WTC11 (cell line): Measurements from ENCODE around the gene LAMC3.

Experiments used
- CREM ChIP-seq: sonication (generic); formaldehyde crosslinking; IDR thresholded peaks from 2 replicates; pipeline ENCODE4 v1.8.1; 2022; ENCODE audit warnings: mild to moderate bottlenecking, missing genetic modification reagents, moderate library complexity
- ETV6 ChIP-seq: sonication (generic); formaldehyde crosslinking; IDR thresholded peaks from 2 replicates; pipeline ENCODE4 v1.8.1; 2022; ENCODE audit warnings: mild to moderate bottlenecking, missing genetic modification reagents
- MAX ChIP-seq: sonication (generic); formaldehyde crosslinking; IDR thresholded peaks from 2 replicates; pipeline ENCODE4 v1.8.0; 2022; ENCODE audit warnings: mild to moderate bottlenecking, missing genetic modification reagents
- USF2 ChIP-seq: sonication (generic); formaldehyde crosslinking; IDR thresholded peaks from 2 replicates; pipeline ENCODE4 v1.8.1; 2023; ENCODE audit warnings: mild to moderate bottlenecking, missing genetic modification reagents, moderate library complexity
- TF ChIP-seq, protein P1 (sequence below): sonication (generic); formaldehyde crosslinking; IDR thresholded peaks from 2 replicates; pipeline ENCODE4 v1.8.0; 2022; ENCODE audit warnings: missing genetic modification reagents
- TF ChIP-seq, protein P2 (sequence below): fragments of 200-600 bp; IDR thresholded peaks from 2 replicates; pipeline ENCODE4 v1.8.0; 2022; ENCODE audit warnings: antibody characterized with exemption
- TF ChIP-seq, protein P3 (sequence below): sonication (generic); formaldehyde crosslinking; IDR thresholded peaks from 2 replicates; pipeline ENCODE4 v1.8.1; 2022; ENCODE audit warnings: low read depth, mild to moderate bottlenecking, moderate library complexity, missing genetic modification reagents, borderline replicate concordance

DNA sequence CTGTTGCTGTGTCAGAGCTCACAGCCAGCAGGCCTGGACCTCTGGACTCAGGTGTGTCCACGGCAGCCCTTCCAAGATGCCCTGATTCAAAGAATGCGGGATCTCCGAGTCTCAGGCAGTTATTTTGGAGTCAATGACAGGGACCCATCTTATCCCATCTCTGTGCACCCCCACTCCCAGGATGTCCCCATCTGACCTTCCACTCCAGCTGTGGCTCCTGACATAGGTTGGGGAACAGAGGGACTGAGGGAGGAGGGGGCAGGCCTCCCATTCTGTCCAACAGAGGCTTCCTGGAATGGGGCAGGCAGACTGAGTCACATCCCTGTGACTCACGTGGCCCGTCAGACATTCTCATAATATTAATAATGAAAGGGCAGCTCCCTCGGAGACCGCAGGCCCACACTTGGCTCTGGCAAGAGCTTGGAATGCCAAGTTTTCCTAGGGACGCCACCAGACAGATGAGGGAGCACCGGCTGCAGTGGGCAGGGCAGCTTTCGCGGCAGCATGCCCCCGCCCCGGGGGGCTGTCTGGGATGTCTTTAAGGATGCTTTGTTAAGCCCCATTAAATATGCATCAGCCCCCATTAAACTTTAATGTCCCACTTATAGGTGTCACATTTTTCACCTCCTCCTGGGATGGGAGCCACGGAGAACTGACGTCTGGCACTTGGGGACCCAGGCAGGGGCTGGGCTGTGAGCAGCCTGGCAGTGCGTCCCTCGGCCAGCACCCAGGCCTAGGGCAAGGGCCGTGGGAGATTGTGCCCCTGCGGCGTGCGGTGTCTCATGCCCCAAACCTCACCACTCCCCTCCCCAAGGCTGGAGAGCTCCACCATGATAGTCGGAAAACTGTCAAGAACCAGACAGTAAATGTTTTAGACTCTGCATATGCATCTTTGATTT lies 46.3 kb upstream of the LAMC3 start:
- TF ChIP-seq MAX (CRISPR knock-in tag) (no peak), CREM (CRISPR knock-in tag) (no peak), USF2 (CRISPR knock-in tag) (no peak), ETV6 (CRISPR knock-in tag) (no peak)
- TF ChIP-seq, protein P1, sequence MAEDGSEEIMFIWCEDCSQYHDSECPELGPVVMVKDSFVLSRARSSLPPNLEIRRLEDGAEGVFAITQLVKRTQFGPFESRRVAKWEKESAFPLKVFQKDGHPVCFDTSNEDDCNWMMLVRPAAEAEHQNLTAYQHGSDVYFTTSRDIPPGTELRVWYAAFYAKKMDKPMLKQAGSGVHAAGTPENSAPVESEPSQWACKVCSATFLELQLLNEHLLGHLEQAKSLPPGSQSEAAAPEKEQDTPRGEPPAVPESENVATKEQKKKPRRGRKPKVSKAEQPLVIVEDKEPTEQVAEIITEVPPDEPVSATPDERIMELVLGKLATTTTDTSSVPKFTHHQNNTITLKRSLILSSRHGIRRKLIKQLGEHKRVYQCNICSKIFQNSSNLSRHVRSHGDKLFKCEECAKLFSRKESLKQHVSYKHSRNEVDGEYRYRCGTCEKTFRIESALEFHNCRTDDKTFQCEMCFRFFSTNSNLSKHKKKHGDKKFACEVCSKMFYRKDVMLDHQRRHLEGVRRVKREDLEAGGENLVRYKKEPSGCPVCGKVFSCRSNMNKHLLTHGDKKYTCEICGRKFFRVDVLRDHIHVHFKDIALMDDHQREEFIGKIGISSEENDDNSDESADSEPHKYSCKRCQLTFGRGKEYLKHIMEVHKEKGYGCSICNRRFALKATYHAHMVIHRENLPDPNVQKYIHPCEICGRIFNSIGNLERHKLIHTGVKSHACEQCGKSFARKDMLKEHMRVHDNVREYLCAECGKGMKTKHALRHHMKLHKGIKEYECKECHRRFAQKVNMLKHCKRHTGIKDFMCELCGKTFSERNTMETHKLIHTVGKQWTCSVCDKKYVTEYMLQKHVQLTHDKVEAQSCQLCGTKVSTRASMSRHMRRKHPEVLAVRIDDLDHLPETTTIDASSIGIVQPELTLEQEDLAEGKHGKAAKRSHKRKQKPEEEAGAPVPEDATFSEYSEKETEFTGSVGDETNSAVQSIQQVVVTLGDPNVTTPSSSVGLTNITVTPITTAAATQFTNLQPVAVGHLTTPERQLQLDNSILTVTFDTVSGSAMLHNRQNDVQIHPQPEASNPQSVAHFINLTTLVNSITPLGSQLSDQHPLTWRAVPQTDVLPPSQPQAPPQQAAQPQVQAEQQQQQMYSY (CRISPR knock-in tag) = no peak
- TF ChIP-seq, protein P2, sequence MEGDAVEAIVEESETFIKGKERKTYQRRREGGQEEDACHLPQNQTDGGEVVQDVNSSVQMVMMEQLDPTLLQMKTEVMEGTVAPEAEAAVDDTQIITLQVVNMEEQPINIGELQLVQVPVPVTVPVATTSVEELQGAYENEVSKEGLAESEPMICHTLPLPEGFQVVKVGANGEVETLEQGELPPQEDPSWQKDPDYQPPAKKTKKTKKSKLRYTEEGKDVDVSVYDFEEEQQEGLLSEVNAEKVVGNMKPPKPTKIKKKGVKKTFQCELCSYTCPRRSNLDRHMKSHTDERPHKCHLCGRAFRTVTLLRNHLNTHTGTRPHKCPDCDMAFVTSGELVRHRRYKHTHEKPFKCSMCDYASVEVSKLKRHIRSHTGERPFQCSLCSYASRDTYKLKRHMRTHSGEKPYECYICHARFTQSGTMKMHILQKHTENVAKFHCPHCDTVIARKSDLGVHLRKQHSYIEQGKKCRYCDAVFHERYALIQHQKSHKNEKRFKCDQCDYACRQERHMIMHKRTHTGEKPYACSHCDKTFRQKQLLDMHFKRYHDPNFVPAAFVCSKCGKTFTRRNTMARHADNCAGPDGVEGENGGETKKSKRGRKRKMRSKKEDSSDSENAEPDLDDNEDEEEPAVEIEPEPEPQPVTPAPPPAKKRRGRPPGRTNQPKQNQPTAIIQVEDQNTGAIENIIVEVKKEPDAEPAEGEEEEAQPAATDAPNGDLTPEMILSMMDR = no peak
- TF ChIP-seq, protein P3, sequence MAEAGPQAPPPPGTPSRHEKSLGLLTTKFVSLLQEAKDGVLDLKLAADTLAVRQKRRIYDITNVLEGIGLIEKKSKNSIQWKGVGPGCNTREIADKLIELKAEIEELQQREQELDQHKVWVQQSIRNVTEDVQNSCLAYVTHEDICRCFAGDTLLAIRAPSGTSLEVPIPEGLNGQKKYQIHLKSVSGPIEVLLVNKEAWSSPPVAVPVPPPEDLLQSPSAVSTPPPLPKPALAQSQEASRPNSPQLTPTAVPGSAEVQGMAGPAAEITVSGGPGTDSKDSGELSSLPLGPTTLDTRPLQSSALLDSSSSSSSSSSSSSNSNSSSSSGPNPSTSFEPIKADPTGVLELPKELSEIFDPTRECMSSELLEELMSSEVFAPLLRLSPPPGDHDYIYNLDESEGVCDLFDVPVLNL (CRISPR knock-in tag) = no peak
